IMR-90 (cell line): Measurements from ENCODE around the gene ADARB2. TPM values are rescaled to one million over a fixed set of nuclear protein-coding genes. Genes with fewer than 3 reads are reported as not detected.

Source experiments
- ATAC-seq: fragments of 200-7000 bp; cut with Tn5 transposase; 2 replicates; pipeline ENCODE4 v1.9.1; 2020; ENCODE audit warnings: low read depth, mild to moderate bottlenecking, moderate library complexity
- BruUV-seq: library from RNA; stranded (reverse); fragments of 400-500 nt; replicated peaks from 2 replicates; lab custom pipeline; 2021; lab: Mats Ljungman, UMichigan
- CTCF ChIA-PET: fragments of 300-600 bp; formaldehyde crosslinking; extraction: SDS; loops from one replicate; lab custom pipeline; 2021; ENCODE audit warnings: antibody characterized with exemption; lab: Yijun Ruan, JAX
- POLR2A ChIA-PET: fragments of 300-600 bp; sonication (Branson Sonifier 250); formaldehyde crosslinking; loops from one replicate; lab custom pipeline; 2022; ENCODE audit warnings: antibody characterized with exemption; ENCODE audit not compliant: unreplicated experiment; lab: Charles Lee
- DNase-seq: peaks from one replicate; pipeline ENCODE4 v3.0.0; 2013
- H2AFZ ChIP-seq: replicated peaks from 2 replicates; pipeline ENCODE3; 2013; ENCODE audit warnings: low read length, mild to moderate bottlenecking; ENCODE audit not compliant: poor library complexity
- H2AK5ac ChIP-seq: 2 replicates; pipeline ENCODE4 v1.6.1; 2013; ENCODE audit warnings: low read depth, low read length, inconsistent platforms
- H2AK9ac ChIP-seq: replicated peaks from 2 replicates; pipeline ENCODE3; 2013; ENCODE audit warnings: mild to moderate bottlenecking, low read depth, low read length, moderate library complexity; ENCODE audit not compliant: poor library complexity
- H2BK120ac ChIP-seq: 2 replicates; pipeline ENCODE4 v1.6.1; 2013; ENCODE audit warnings: low read depth, low read length, inconsistent platforms
- H2BK15ac ChIP-seq: 3 replicates; pipeline ENCODE4 v1.6.1; 2013; ENCODE audit warnings: low read depth, low read length, inconsistent platforms
- H2BK20ac ChIP-seq: 2 replicates; pipeline ENCODE4 v1.6.1; 2013; ENCODE audit warnings: low read depth, mild to moderate bottlenecking, inconsistent platforms, low read length, moderate library complexity
- H2BK5ac ChIP-seq: 2 replicates; pipeline ENCODE4 v1.6.1; 2013; ENCODE audit warnings: mild to moderate bottlenecking, low read depth, low read length, inconsistent platforms; ENCODE audit not compliant: poor library complexity, severe bottlenecking
- H3K14ac ChIP-seq: replicated peaks from 2 replicates; pipeline ENCODE4 v1.6.1; 2013; ENCODE audit warnings: low read depth, low read length, inconsistent platforms
- H3K18ac ChIP-seq: 2 replicates; pipeline ENCODE4 v1.6.1; 2013; ENCODE audit warnings: low read depth, low read length, control low read depth
- H3K23ac ChIP-seq: 2 replicates; pipeline ENCODE4 v1.6.1; 2013; ENCODE audit warnings: low read depth, low read length, inconsistent platforms
- H3K27ac ChIP-seq: 2 replicates; pipeline ENCODE4 v1.5.1; 2013; ENCODE audit warnings: mild to moderate bottlenecking, control low read depth, low read length; ENCODE audit not compliant: insufficient read depth
- H3K27me3 ChIP-seq: 2 replicates; pipeline ENCODE4 v1.6.1; 2013; ENCODE audit warnings: low read length; ENCODE audit not compliant: control insufficient read depth, insufficient read depth
- H3K36me3 ChIP-seq: 2 replicates; pipeline ENCODE4 v1.6.1; 2013; ENCODE audit warnings: low read length, mixed read lengths; ENCODE audit not compliant: control insufficient read depth, insufficient read depth
- H3K4ac ChIP-seq: 2 replicates; pipeline ENCODE4 v1.6.1; 2013; ENCODE audit warnings: low read depth, low read length, inconsistent platforms
- H3K4me1 ChIP-seq: 2 replicates; pipeline ENCODE4 v1.6.1; 2013; ENCODE audit warnings: low read length, mixed read lengths; ENCODE audit not compliant: control insufficient read depth, insufficient read depth
- H3K4me2 ChIP-seq: 2 replicates; pipeline ENCODE4 v1.6.1; 2013; ENCODE audit warnings: low read depth, mild to moderate bottlenecking, control low read depth, low read length, moderate library complexity
- H3K4me3 ChIP-seq: 2 replicates; pipeline ENCODE4 v1.5.1; 2013; ENCODE audit warnings: low read depth, mild to moderate bottlenecking, control low read depth, low read length, moderate library complexity; ENCODE audit not compliant: insufficient read depth
- H3K56ac ChIP-seq: 2 replicates; pipeline ENCODE4 v1.6.1; 2013; ENCODE audit warnings: low read length, inconsistent platforms; ENCODE audit not compliant: insufficient read depth; ENCODE audit errors: extremely low read depth
- H3K79me1 ChIP-seq, 2 experiments: 2 replicates each; pipeline ENCODE4 v1.6.1; 2013; ENCODE audit warnings: low read length in 2 of 2, inconsistent platforms in 1 of 2, low read depth in 1 of 2
- H3K9ac ChIP-seq: 2 replicates; pipeline ENCODE4 v1.6.1; 2013; ENCODE audit warnings: low read depth, low read length, control low read depth
- H3K9me1 ChIP-seq: 2 replicates; pipeline ENCODE4 v1.6.1; 2013; ENCODE audit warnings: low read length, inconsistent platforms; ENCODE audit not compliant: insufficient read depth
- H3K9me3 ChIP-seq: 2 replicates; pipeline ENCODE4 v1.6.1; 2013; ENCODE audit warnings: low read length; ENCODE audit not compliant: control insufficient read depth, insufficient read depth
- H4K20me1 ChIP-seq: 2 replicates; pipeline ENCODE4 v1.6.1; 2013; ENCODE audit warnings: low read length, inconsistent platforms; ENCODE audit not compliant: insufficient read depth
- H4K5ac ChIP-seq: 2 replicates; pipeline ENCODE4 v1.6.1; 2013; ENCODE audit warnings: mild to moderate bottlenecking, low read depth, low read length, control low read depth
- H4K8ac ChIP-seq, 2 experiments: 2 replicates each; pipeline ENCODE4 v1.6.1; 2013; ENCODE audit warnings: low read depth in 2 of 2, low read length in 2 of 2, control low read depth in 1 of 2, inconsistent platforms in 1 of 2
- H4K91ac ChIP-seq: 2 replicates; pipeline ENCODE4 v1.6.1; 2013; ENCODE audit warnings: low read depth, low read length, inconsistent platforms; ENCODE audit not compliant: insufficient read depth
- BHLHE40 ChIP-seq: fragments of 150-350 bp; IDR thresholded peaks from 2 replicates; pipeline ENCODE4 v1.6.1; 2016; ENCODE audit warnings: mild to moderate bottlenecking, low read depth, low read length
- CEBPB ChIP-seq: IDR thresholded peaks from 2 replicates; pipeline ENCODE4 v1.6.1; 2012; ENCODE audit warnings: low read depth, low read length, improper control_type of control experiment
- CHD1 ChIP-seq: IDR thresholded peaks from 2 replicates; pipeline ENCODE4 v1.6.1; 2012; ENCODE audit warnings: low read depth, low read length, improper control_type of control experiment
- FOS ChIP-seq: fragments of 150-350 bp; IDR thresholded peaks from 2 replicates; pipeline ENCODE4 v1.6.1; 2016; ENCODE audit warnings: low read depth, low read length
- MAFK ChIP-seq: IDR thresholded peaks from 2 replicates; pipeline ENCODE4 v1.6.1; 2012; ENCODE audit warnings: low read depth, low read length, improper control_type of control experiment
- MAZ ChIP-seq: IDR thresholded peaks from 2 replicates; pipeline ENCODE4 v1.6.1; 2012; ENCODE audit warnings: low read depth, mild to moderate bottlenecking, low read length, improper control_type of control experiment, moderate library complexity, borderline replicate concordance
- MXI1 ChIP-seq: IDR thresholded peaks from 2 replicates; pipeline ENCODE4 v1.6.1; 2012; ENCODE audit warnings: low read depth, mild to moderate bottlenecking, low read length, moderate library complexity, borderline replicate concordance
- NFE2L2 ChIP-seq: fragments of 150-350 bp; IDR thresholded peaks from 2 replicates; pipeline ENCODE4 v1.6.1; 2016; ENCODE audit warnings: low read depth, mild to moderate bottlenecking, low read length
- POLR2A ChIP-seq: IDR thresholded peaks from 2 replicates; pipeline ENCODE4 v1.6.1; 2012; ENCODE audit warnings: mild to moderate bottlenecking, low read depth, low read length
- RAD21 ChIP-seq: IDR thresholded peaks from 2 replicates; pipeline ENCODE4 v1.6.1; 2012; ENCODE audit warnings: low read length, improper control_type of control experiment
- RCOR1 ChIP-seq: IDR thresholded peaks from 2 replicates; pipeline ENCODE4 v1.6.1; 2012; ENCODE audit warnings: mild to moderate bottlenecking, low read length, improper control_type of control experiment; ENCODE audit not compliant: insufficient replicate concordance
- RFX5 ChIP-seq: IDR thresholded peaks from 2 replicates; pipeline ENCODE4 v1.8.0; 2012; ENCODE audit warnings: low read depth, mild to moderate bottlenecking, low read length, moderate library complexity
- SMC3 ChIP-seq: fragments of 150-350 bp; IDR thresholded peaks from 2 replicates; pipeline ENCODE4 v1.6.1; 2016; ENCODE audit warnings: low read depth, mild to moderate bottlenecking, antibody characterized with exemption, low read length, moderate library complexity
- WGBS, 2 experiments: methylation state at CpG; one replicate each; pipeline versions ENCODE4 v1.1.5 to v1.1.7; 2013; ENCODE audit warnings: missing lambda C conversion rate in 2 of 2; ENCODE audit not compliant: insufficient read length in 1 of 2; ENCODE audit errors: extremely low coverage in 2 of 2; 5-methylcytosine and 5-hydroxymethylcytosine counted together
- dilution Hi-C: fragments of 300-500 bp; cut with HindIII; formaldehyde crosslinking; loops from one replicate; pipeline ENCODE4 v1.14.3; 2018; ENCODE audit warnings: low sequenced_read_pairs; ENCODE audit not compliant: unreplicated experiment
- in situ Hi-C: fragments of 300-500 bp; cut with MboI; formaldehyde crosslinking; loops from 3 replicates; pipeline ENCODE4 v1.14.3; 2019; ENCODE audit warnings: low sequenced_read_pairs, inconsistent platforms, mixed read lengths
- intact Hi-C: fragments of 100-400 bp; cut with micrococcal nuclease; formaldehyde crosslinking; loops from 2 replicates; pipeline ENCODE4 v1.10.0; 2022
- polyA plus RNA-seq, 3 experiments: library from polyadenylated mRNA; depleted of rRNA; stranded (reverse); fragments of >200 nt; gene quantifications; 2 replicates each; pipeline ENCODE4 v1.2.3, GENCODE V29; 2012; ENCODE audit warnings: low replicate concordance in 1 of 3
- total RNA-seq: library from RNA; depleted of rRNA; stranded (reverse); fragments of >200 nt; gene quantifications from 2 replicates; pipeline ENCODE4 v1.2.3, GENCODE V29; 2012
- TF ChIP-seq, protein P1 (sequence below): fragments of 150-350 bp; IDR thresholded peaks from 2 replicates; pipeline ENCODE4 v1.6.1; 2016; ENCODE audit warnings: low read depth, mild to moderate bottlenecking, low read length, moderate library complexity, borderline replicate concordance
- TF ChIP-seq, protein P2 (sequence below): fragments of 150-350 bp; IDR thresholded peaks from 2 replicates; pipeline ENCODE4 v1.6.1; 2017; ENCODE audit warnings: mild to moderate bottlenecking, antibody characterized with exemption, low read length, low read depth
- TF ChIP-seq, protein P3 (sequence below): conservative IDR thresholded peaks from 2 replicates; pipeline ENCODE4 v1.5.1; 2012; ENCODE audit warnings: mild to moderate bottlenecking, low read depth, low read length, improper control_type of control experiment

ADARB2 gene
- total and polyA plus RNA-seq, 2 of the 4 experiments (the other 2 are of a cell fraction): not detected

DNA sequence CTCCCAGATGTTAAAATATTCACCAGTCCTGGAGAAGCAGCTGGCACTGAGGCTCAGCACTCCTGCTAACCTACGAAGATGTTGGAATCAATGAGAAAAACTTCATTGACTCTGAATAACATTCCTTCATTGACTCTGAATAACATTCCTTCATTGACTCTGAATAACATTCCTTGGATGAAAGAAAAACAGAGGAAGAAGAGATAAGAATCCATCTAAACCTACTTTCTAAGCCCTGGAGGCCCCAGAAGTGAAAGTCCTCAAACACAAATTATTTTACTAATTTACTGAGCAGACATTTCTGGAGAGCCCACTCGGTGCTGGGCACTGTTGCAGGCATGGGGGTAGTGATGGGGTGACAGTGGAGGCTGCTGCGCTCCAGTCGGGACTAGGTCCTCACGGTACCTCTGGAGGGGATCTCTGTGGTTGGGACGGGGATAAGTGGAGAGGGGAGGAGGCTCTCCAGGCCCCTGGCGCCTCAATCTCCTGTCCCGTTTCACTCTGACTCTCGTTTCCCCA lies 427.0 kb downstream of the ADARB2 start:
- Histone ChIP-seq H3K4me1 (no peaks in the 10 kb centered on the region), H3K18ac (no peak overlapping the region), H4K8ac (no peak overlapping the region), H3K23ac (no peak overlapping the region), H3K36me3 (no peaks in the 10 kb centered on the region), H4K20me1 (no peaks in the 10 kb centered on the region), H3K4me3 (no peak overlapping the region), H3K4me2 (no peak overlapping the region), H3K27me3 (no peaks in the 10 kb centered on the region), H2BK5ac (no peak overlapping the region), H2AFZ (no peak overlapping the region), H4K91ac (no peak overlapping the region), H3K14ac (no peak overlapping the region), H3K79me1 (no peaks in the 10 kb centered on the region), H2AK9ac (no peak overlapping the region), H3K9me3 (peaks cover 45% of the 10 kb centered on the region), H2BK20ac (no peak overlapping the region), H3K9me1 (no peaks in the 10 kb centered on the region), H3K56ac (no peak overlapping the region), H3K27ac (no peak overlapping the region), H3K4ac (no peak overlapping the region), H2BK120ac (no peak overlapping the region), H4K5ac (no peak overlapping the region), H2BK15ac (no peak overlapping the region), H2AK5ac (no peak overlapping the region), H3K9ac (no peak overlapping the region)
- TF ChIP-seq RCOR1 (no peak), CEBPB (no peak), MXI1 (no peak), POLR2A (no peak), NFE2L2 (no peak), RFX5 (no peak), MAFK (no peak), FOS (no peak), MAZ (no peak), RAD21 (no peak), BHLHE40 (no peak), CHD1 (no peak), SMC3 (no peak)
- TF ChIP-seq, protein P1, sequence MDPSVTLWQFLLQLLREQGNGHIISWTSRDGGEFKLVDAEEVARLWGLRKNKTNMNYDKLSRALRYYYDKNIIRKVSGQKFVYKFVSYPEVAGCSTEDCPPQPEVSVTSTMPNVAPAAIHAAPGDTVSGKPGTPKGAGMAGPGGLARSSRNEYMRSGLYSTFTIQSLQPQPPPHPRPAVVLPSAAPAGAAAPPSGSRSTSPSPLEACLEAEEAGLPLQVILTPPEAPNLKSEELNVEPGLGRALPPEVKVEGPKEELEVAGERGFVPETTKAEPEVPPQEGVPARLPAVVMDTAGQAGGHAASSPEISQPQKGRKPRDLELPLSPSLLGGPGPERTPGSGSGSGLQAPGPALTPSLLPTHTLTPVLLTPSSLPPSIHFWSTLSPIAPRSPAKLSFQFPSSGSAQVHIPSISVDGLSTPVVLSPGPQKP: no peak
- TF ChIP-seq, protein P2, sequence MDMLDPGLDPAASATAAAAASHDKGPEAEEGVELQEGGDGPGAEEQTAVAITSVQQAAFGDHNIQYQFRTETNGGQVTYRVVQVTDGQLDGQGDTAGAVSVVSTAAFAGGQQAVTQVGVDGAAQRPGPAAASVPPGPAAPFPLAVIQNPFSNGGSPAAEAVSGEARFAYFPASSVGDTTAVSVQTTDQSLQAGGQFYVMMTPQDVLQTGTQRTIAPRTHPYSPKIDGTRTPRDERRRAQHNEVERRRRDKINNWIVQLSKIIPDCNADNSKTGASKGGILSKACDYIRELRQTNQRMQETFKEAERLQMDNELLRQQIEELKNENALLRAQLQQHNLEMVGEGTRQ: no peak
- TF ChIP-seq, protein P3, sequence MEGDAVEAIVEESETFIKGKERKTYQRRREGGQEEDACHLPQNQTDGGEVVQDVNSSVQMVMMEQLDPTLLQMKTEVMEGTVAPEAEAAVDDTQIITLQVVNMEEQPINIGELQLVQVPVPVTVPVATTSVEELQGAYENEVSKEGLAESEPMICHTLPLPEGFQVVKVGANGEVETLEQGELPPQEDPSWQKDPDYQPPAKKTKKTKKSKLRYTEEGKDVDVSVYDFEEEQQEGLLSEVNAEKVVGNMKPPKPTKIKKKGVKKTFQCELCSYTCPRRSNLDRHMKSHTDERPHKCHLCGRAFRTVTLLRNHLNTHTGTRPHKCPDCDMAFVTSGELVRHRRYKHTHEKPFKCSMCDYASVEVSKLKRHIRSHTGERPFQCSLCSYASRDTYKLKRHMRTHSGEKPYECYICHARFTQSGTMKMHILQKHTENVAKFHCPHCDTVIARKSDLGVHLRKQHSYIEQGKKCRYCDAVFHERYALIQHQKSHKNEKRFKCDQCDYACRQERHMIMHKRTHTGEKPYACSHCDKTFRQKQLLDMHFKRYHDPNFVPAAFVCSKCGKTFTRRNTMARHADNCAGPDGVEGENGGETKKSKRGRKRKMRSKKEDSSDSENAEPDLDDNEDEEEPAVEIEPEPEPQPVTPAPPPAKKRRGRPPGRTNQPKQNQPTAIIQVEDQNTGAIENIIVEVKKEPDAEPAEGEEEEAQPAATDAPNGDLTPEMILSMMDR: no peak
- no TSS peak for BruUV-seq
- ChIA-PET CTCF (no interaction called here), POLR2A (no interaction called here)
- DNase-seq (no peak), ATAC-seq (no peak)
- WGBS, 2 experiments: 45% methylated on average over 2 of the region's 9 CpGs; no CpG with 5 or more reads in 1 of the 2 experiments
- intact Hi-C loops: no loop called here
- dilution Hi-C loops: no loop called here
- in situ Hi-C loops: no loop called here
